HepG2 (cell line): ENCODE results near the gene ARHGAP23. TPM values are rescaled to one million over a fixed set of nuclear protein-coding genes. Genes with fewer than 3 reads are reported as not detected.
A peak's percentile ranks its signal among the peaks of the same experiment; 100 is the strongest.
"Not testable (repeated sequence)": the region's sequence is repeated elsewhere in the genome, so short reads cannot be mapped to it uniquely, and the experiment has no call there.

Experiments
- ATAC-seq: fragments of 200-7000 bp; cut with Tn5 transposase; 3 replicates; pipeline ENCODE4 v1.9.1; 2020; ENCODE audit warnings: mild to moderate bottlenecking, moderate library complexity
- BruUV-seq: library from RNA; stranded (reverse); fragments of 400-500 nt; replicated peaks from 2 replicates; lab custom pipeline; 2021; lab: Mats Ljungman, UMichigan
- CTCF ChIA-PET: fragments of 300-600 bp; formaldehyde crosslinking; extraction: SDS; loops from one replicate; lab custom pipeline; 2021; ENCODE audit warnings: low total read pairs, inconsistent platforms, low intra/inter-chr PET ratio; lab: Yijun Ruan, JAX
- POLR2A ChIA-PET: fragments of 350-600 bp; sonication (Branson Sonifier 250); formaldehyde crosslinking; loops from one replicate; lab custom pipeline; 2020; ENCODE audit warnings: antibody characterized with exemption, inconsistent platforms; lab: Yijun Ruan, JAX
- DNase-seq: peaks from one replicate; pipeline ENCODE4 v3.0.0-alpha.2; 2015; ENCODE audit warnings: low spot score
- FAIRE-seq: peaks from 3 replicates; lab custom pipeline; 2011; peaks lifted over from hg19 to GRCh38; lab: Jason Lieb, UNC
- H2AFZ ChIP-seq: one replicate; pipeline ENCODE4 v1.6.1; 2011; ENCODE audit warnings: low read length, inconsistent platforms
- H3K27ac ChIP-seq: fragments of 300-600 bp; 3 replicates; pipeline ENCODE4 v1.8.0; 2011; ENCODE audit warnings: mixed run types, mild to moderate bottlenecking, mixed read lengths, low read length, inconsistent platforms; ENCODE audit not compliant: insufficient read depth; ENCODE audit errors: extremely low read length
- H3K27me3 ChIP-seq, 2 experiments: fragments of 200-600 bp in 1 of 2; 2 replicates in 1 of 2; 3 replicates in 1 of 2; pipeline versions ENCODE4 v1.6.0 to v1.8.0; 2011; ENCODE audit warnings: low read length in 2 of 2, mild to moderate bottlenecking in 2 of 2, moderate library complexity in 2 of 2, inconsistent platforms in 1 of 2; ENCODE audit not compliant: insufficient read depth in 2 of 2, control insufficient read depth in 1 of 2
- H3K36me3 ChIP-seq, 2 experiments: fragments of 200-600 bp in 1 of 2; replicated peaks in 1 of 2; 2 replicates in 1 of 2; 3 replicates in 1 of 2; pipeline versions ENCODE4 v1.5.1 to v1.8.0; 2011; ENCODE audit warnings: low read length in 2 of 2, inconsistent platforms in 1 of 2; ENCODE audit not compliant: insufficient read depth in 2 of 2, control insufficient read depth in 1 of 2
- H3K4me1 ChIP-seq: 2 replicates; pipeline ENCODE4 v1.5.1; 2012; ENCODE audit warnings: low read length, inconsistent platforms; ENCODE audit not compliant: insufficient read depth
- H3K4me2 ChIP-seq: 2 replicates; pipeline ENCODE4 v1.6.0; 2011; ENCODE audit warnings: low read depth, low read length, inconsistent platforms
- H3K4me3 ChIP-seq, 3 experiments: fragments of 200-600 bp in 1 of 3; sonication (generic), shearing (Covaris generic) in 1 of 3; replicated peaks in 1 of 3; 2 replicates each; pipeline ENCODE4 v1.5.1; 2011 to 2016; ENCODE audit warnings: low read length in 3 of 3, inconsistent platforms in 2 of 3, low read depth in 2 of 3, mild to moderate bottlenecking in 2 of 3, control low read depth in 1 of 3, mixed read lengths in 1 of 3; ENCODE audit not compliant: insufficient read depth in 1 of 3
- H3K79me2 ChIP-seq: one replicate; pipeline ENCODE4 v1.6.1; 2011; ENCODE audit warnings: low read length, inconsistent platforms; ENCODE audit not compliant: insufficient read depth
- H3K9ac ChIP-seq: 2 replicates; pipeline ENCODE4 v1.6.0; 2011; ENCODE audit warnings: mild to moderate bottlenecking, low read depth, low read length, inconsistent platforms; ENCODE audit not compliant: insufficient read depth
- H3K9me3 ChIP-seq: 2 replicates; pipeline ENCODE4 v1.5.1; 2012; ENCODE audit warnings: mild to moderate bottlenecking, low read length
- H4K20me1 ChIP-seq: 2 replicates; pipeline ENCODE4 v1.6.0; 2011; ENCODE audit warnings: inconsistent platforms, mild to moderate bottlenecking, low read length, moderate library complexity; ENCODE audit not compliant: insufficient read depth
- CTCF ChIP-seq: sonication (generic); formaldehyde crosslinking; IDR thresholded peaks from 2 replicates; pipeline ENCODE4 v1.5.0; 2020; ENCODE audit warnings: mild to moderate bottlenecking, missing genetic modification reagents, moderate library complexity
- RAD21 ChIP-seq: fragments of 450-650 bp; formaldehyde crosslinking; IDR thresholded peaks from 2 replicates; pipeline ENCODE4 v1.5.0; 2020; ENCODE audit warnings: mild to moderate bottlenecking
- SMC3 ChIP-seq: IDR thresholded peaks from 2 replicates; pipeline ENCODE4 v1.6.1; 2011; ENCODE audit warnings: low read length, improper control_type of control experiment
- STAG1 ChIP-seq: sonication (generic); formaldehyde crosslinking; IDR thresholded peaks from 2 replicates; pipeline ENCODE4 v1.4.0; 2020; ENCODE audit warnings: missing genetic modification reagents
- SUZ12 ChIP-seq: fragments of 150-350 bp; IDR thresholded peaks from 2 replicates; pipeline ENCODE4 v1.6.1; 2014; ENCODE audit warnings: low read depth, low read length
- WGBS: methylation state at CpG from one replicate; pipeline ENCODE4 v1.1.6; 2017; ENCODE audit warnings: low lambda C conversion rate; 5-methylcytosine and 5-hydroxymethylcytosine counted together
- in situ Hi-C: cut with HindIII; loops from 2 replicates; pipeline ENCODE4 v1.10.0; 2017; ENCODE audit warnings: low pct_unique_long_range_greater_than_20kb; ENCODE audit not compliant: extremely low pct_ligation_motif_present
- intact Hi-C: fragments of 100-400 bp; cut with micrococcal nuclease; formaldehyde crosslinking; loops from one replicate; pipeline ENCODE4 v1.10.0; 2022; ENCODE audit not compliant: unreplicated experiment
- polyA plus RNA-seq, 8 experiments: library from polyadenylated mRNA; depleted of rRNA in 3 of 8; stranded (reverse) in 7 of 8; unstranded in 1 of 8; fragments of >200 nt; fragmentation: Illumina TruSeq in 4 of 8; extraction: Trizol in 4 of 8; gene quantifications; 2 replicates each; pipeline versions ENCODE4 v1.2.1 to v1.2.3, GENCODE V29; 2011 to 2016; ENCODE audit warnings: low read depth in 4 of 8, missing spikeins in 1 of 8, mixed read lengths in 1 of 8; ENCODE audit not compliant: insufficient read depth in 1 of 8
- total RNA-seq, 5 experiments: library from RNA; depleted of rRNA; stranded (reverse); fragments of >200 nt; fragmentation: Illumina TruSeq; extraction: Trizol; gene quantifications; 2 replicates each; pipeline ENCODE4 v1.2.3, GENCODE V29; 2016; ENCODE audit warnings: low read depth in 1 of 5

ARHGAP23 gene
- total and polyA plus RNA-seq, 2 of the 13 experiments (the other 11 are each of a cell fraction or from before 2014, with no cell fraction given) = 0.03 TPM; not detected in 1

DNA sequence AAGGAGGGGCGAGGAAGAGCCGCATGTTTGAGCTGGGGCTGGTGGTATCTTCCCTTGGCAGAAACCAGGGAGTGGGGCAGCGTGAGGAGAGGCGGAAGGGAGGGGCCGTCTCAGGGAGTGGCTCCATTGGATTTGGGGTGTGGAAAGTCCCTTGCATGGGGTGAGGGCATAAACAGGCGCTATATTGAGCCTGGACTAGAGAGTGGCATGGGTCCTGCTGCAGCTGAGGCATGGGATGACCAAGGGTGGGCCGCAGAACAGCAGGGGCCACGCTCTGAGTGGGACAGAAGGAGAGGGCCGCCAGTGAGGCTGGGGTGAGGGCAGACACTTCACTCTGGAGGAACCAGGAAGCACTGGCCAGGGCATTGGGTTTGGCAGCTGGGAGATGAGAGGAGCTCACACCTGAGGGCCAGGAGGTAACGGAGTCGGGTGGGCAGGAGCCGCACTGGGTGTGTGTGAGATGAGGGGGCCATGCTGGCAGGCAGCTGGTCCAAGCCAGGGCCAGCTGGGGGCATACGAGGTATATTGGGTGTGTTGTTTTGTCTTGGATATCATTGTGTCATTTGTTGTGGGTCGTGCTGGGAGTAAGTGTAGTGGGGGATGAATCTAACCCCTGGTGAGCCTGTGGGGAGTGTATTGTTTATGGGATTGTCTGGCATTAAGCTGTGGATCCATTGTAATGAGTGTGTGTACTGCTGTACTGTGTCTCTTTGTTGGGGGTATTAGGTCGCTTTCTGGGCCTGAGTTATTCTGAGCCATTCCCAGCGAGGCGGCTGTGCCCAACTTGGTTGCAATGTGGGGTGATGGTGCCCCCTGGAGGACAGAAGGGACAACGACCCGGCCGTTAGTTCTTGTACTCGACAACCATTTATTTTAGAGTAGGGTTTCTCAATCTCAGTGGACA lies 56.2 kb downstream of the ARHGAP23 start:
- POLR2A ChIA-PET, FAIRE-seq, BruUV-seq, H3K4me3 ChIP-seq, in situ Hi-C loops, H2AFZ ChIP-seq, H3K4me2 ChIP-seq, H3K79me2 ChIP-seq, H3K4me1 ChIP-seq, H3K27ac ChIP-seq, H3K36me3 ChIP-seq, H3K9ac ChIP-seq, H3K9me3 ChIP-seq, H4K20me1 ChIP-seq: not testable (repeated sequence)
- peak; percentile 94 for ATAC-seq
- DNase-seq = peak; percentile 65
- peak; percentile 80 for TF ChIP-seq SMC3
- TF ChIP-seq CTCF = peak; percentile 85
- TF ChIP-seq SUZ12 = peak; percentile 28; the same call in 1 of the 2 replicates
- TF ChIP-seq RAD21 (CRISPR knock-in tag) = peak; percentile 86
- peak; percentile 92 for TF ChIP-seq STAG1 (CRISPR knock-in tag)
- CTCF ChIA-PET = interaction anchor here (0.7 to 3.9 kb wide), 3 partner anchors 40 to 135 kb away, joined by 4 to 21 read pairs (median 9); no protein-coding TSS in a partner anchor
- H3K27me3 ChIP-seq = peaks cover 3 to 29% of the 10 kb centered on the region in 2 experiments; a peak in 3 of 5 replicates
- WGBS = 35% methylated on average over 21 of the region's 21 CpGs
- intact Hi-C loops = loop anchor here (2.0 to 5.0 kb wide), 3 partner anchors 40 to 137 kb away; no protein-coding TSS in a partner anchor
